Activated CD4-positive, alpha-beta T cell treated with anti-CD3 and anti-CD28 coated beads, Interleukin-2, amount 50 U/mL, for 24 hours (primary cell): ENCODE measurements around the gene ARPIN.
"Not testable (repeated sequence)": the region's sequence is repeated elsewhere in the genome, so short reads cannot be mapped to it uniquely, and the experiment has no call there.

Experiments used
- DNase-seq, 2 donors: peaks; one replicate each; pipeline ENCODE4 v3.0.0-alpha.2; 2020; ENCODE audit warnings: low read depth in 1 of 2, low spot score in 1 of 2

ARPIN gene

DNA sequence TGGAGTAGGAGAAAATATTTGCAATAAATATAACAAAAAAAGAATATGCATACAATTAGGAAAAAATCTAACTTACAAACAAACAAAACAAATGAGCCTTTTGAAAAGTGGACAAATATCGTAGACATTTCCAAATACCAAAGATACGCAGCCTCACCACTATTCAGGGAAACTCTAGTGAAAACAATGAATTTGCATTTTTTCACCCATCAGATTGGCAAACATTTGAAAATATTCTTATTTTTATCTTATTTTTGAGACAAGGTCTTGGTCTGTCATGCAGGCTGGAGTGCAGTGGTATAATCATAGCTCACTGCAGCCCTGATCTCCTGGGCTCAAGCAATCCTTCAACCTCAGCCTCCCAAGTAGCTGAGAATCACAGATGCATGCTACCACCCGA, 34.4 kb downstream of the ARPIN start:
- DNase-seq, result no peak

- no peak for DNase-seq
Measured at GRCh38 chr15:89877083-89877425, 35.7 kb downstream of the ARPIN start.

DNA sequence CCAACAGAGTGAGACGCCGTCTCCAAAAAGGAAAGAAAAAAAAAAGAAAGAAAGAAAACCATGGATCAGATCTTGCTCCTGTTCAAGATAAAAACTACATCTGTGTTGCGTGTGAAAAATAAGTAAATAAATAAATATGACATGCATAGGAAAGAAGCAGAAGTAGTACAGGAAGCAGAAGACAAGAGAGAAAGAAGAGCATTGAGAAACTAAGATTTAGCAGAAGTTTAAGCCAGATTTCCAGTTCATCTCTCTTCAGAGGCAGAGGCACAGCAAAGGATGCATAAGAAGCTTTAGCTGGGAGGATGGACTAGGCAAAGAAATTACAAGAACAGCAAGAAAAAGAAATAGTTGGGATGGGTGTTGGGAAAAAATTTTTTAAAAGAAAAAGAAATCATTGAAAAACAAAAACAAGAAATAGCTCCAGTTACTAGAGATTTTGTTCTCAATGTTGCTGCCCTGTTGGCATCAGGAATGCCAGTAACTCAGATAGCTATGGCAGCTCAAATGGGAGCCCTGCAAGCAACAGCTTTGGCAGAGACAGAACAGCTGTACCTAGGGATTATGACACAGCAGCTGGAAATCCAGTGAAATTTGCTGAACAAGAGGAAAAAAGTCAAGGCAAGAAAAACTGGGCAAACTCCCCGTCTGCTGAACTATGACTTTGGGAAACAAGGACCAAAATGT, 36.2 kb downstream of the ARPIN start:
- DNase-seq, result no peak

- DNase-seq, result no peak
Measured at GRCh38 chr15:89875741-89876140, 37.0 kb downstream of the ARPIN start.

DNA sequence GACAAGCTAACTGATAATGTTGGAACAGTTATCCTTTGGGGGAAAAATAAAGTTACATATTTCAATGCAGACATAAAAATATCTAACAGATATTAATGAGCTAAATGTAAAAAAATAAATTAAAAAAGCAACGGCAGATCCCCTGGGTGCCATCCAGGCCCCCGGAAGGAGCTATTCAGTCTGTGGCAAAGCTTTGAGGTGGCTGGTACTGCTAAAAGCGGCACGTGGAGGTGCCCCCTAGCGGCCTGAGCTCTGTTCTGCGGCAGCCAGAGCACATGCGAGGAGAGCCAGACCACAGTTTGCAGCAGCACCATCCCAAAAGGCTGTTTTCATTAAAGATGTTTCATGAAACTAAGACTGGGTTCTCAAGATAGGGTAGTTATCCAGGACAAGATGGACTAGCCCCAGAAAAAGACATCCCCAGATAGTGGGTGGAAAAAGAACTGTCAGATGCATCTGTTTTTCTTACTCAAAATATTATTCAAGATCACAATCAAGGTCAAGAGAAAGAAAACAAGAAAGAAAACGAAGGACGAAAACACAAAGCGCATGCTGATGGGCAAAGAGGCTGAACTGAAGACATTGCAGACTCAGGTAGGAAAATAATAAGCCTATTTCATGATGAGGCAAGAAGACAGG, 37.7 kb downstream of the ARPIN start:
- DNase-seq, result peak; percentile 65 to 73

DNA sequence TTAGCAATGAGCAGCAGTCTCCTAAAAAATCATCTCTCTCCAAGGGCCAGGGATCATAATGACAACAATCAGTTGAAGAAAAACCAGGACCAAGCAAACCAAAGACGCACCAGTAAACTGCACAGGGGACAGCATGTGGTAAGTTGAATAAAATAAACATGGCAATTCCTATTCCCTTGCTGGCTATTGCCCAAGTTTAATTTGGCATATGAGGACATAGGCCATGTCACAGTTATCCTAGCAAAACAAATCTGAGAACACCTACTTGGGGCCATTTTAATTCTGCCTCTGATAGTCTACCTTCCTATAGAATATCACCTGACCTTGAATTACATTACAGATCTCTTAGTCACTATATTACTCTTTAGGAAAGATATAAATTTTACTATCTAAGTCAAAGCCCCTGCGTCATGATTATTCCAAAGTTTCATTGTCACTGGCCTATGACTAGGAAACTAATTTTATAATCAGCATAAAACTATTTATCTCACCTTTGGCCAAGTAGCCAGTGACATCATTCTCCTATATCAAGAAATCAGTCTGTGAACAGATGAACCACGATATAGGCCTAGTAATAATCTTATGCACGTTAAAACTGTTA, 42.0 kb downstream of the ARPIN start:
- no peak for DNase-seq

- no peak for DNase-seq
Measured at GRCh38 chr15:89870006-89870405, 42.7 kb downstream of the ARPIN start.

DNA sequence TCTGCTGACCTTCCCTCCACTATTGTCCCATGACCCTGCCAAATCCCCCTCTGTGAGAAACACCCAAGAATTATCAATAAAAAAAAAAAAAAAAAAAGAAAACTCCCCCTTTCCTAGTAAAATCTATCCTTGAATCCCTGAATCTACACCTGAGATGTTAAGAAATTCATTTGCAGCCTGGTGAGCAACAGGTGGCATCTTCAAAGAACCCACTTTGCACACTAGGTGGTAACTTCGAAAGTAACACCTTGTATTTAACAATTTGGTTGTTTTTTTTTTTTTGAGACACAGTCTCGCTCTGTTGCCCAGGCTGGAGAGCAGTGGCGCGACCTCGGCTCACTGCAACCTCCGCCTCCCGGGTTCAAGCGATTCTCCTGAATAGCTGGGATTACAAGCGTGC, 43.3 kb downstream of the ARPIN start:
- DNase-seq, result not testable (repeated sequence)

GRCh38 chr15:89864958-89865739, 47.6 kb downstream of the ARPIN start:
- DNase-seq, result no peak

GRCh38 chr15:89863918-89864317, 48.8 kb downstream of the ARPIN start:
- no peak for DNase-seq

GRCh38 chr15:89860891-89861290, 51.9 kb downstream of the ARPIN start:
- no peak for DNase-seq

GRCh38 chr15:89860431-89860830, 52.3 kb downstream of the ARPIN start:
- DNase-seq, result no peak

GRCh38 chr15:89858661-89859458, 53.9 kb downstream of the ARPIN start:
- no peak for DNase-seq

- no peak for DNase-seq
Measured at GRCh38 chr15:89857673-89858072, 55.1 kb downstream of the ARPIN start.

DNA sequence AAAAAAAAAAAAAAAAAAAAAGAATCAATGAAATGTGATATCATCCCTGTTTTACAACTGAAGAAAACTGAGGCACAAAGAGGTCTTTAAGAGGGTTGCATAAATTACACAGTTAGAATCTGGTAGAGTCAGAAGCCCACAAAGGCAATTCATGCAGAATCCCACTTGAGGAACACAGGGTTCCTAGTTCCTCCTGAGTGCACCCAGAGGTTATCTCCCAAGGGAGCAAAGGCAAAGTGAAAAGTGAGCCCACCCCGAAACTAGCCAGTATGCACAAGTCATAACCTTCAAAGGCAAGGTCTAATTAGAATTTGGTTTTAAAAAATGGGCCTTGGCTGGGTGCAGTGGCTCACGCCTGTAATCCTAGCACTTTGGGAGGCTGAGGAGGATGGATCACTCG, 56.8 kb downstream of the ARPIN start:
- DNase-seq, result no peak

DNA sequence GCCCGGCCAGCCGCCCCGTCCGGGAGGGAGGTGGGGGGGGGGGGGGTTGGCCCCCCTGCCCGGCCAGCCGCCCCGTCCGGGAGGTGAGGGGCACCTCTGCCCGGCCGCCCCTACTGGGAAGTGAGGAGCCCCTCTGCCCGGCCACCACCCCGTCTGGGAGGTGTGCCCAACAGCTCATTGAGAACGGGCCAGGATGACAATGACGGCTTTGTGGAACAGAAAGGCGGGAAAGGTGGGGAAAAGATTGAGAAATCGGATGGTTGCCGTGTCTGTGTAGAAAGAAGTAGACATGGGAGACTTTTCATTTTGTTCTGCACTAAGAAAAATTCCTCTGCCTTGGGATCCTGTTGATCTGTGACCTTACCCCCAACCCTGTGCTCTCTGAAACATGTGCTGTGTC, 57.9 kb downstream of the ARPIN start:
- DNase-seq, result not testable (repeated sequence)

DNA sequence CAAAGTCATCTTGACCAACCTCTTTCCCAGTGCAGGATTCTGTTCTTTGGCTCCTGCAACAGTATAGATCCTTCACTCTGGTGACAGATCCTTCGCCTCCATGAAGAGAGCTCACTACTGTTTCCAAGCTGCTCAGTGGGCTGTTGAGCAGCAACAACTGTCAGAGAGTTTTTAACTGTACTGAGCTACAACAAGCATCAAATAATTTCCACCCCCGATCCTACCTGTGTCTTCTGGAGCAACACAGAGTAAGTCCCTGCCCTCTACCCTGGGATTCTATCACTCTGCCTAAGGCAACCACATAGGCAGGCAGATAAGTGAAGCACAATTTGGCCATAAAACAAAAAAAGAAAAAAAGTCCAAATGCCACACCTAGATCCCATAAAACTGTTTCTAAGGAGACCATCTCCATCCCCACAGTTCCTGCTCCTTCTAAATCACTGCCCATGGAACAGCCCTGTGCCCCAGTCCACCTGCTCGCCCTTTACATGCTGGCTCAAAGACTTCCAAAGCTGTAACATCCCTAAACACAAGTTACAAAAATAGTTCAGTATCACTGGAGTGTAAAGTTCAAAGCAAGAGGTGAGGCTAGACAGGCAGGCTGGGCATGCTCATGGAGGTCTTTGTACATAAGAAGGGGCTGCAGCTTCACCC, 60.3 kb downstream of the ARPIN start:
- DNase-seq, result no peak

DNA sequence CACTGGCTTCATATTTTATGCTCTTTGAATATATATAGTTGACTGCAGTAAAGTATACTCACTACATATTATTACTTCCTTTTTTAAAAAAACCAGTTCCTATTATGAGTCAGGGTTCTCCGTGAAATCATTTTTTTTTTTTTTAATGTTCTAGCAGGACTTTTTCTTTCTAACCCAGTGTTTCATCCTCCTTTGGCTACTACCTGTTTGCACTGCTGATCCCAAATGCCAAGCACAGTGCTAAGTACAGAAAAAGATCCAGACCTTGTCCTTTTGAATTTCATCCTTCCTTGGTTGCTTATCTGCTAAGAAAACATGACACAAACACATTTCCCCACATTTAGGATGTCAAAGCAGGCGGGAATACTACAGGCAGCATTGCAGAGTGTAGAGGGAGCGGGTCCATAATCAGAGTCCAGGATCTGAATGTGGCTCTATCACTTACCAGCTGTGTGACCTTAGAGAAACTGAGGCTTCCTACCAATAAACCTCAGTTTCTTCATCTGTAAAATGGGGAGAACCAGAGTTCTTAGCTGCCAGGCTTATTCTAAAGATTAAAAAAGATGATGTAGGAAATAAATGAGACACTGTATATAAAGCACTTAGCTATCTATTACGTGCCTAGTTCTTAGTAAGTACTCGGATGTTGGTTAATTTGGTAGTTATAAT, 60.9 kb downstream of the ARPIN start:
- DNase-seq, result no peak

DNA sequence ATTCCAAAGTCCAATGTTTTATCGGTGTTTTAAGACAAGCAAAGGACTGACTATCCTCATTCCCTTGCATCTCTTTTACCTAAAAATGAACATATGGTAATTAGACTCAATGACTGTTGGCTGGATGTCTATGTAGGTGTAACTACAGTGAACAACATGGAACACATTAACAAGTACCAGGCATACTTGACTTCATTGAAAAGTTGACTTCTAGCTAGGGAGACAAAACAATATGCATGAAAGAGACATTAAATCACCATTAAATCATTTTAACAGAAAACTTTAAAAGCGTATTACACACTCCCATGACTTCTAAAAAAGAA, 63.8 kb downstream of the ARPIN start:
- DNase-seq, result no peak

- no peak for DNase-seq
Measured at GRCh38 chr15:89847101-89847500, 65.7 kb downstream of the ARPIN start.
